Hepatic stellate cell (primary cell): ENCODE results near the gene TMEM17.
"Not testable (repeated sequence)": the region's sequence is repeated elsewhere in the genome, so short reads cannot be mapped to it uniquely, and the experiment has no call there.

Experiments used
- DNase-seq: peaks from one replicate; pipeline ENCODE4 v3.0.0; 2011; ENCODE audit warnings: low spot score

Gene TMEM17, protein sequence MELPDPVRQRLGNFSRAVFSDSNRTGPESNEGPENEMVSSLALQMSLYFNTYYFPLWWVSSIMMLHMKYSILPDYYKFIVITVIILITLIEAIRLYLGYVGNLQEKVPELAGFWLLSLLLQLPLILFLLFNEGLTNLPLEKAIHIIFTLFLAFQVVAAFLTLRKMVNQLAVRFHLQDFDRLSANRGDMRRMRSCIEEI

DNA sequence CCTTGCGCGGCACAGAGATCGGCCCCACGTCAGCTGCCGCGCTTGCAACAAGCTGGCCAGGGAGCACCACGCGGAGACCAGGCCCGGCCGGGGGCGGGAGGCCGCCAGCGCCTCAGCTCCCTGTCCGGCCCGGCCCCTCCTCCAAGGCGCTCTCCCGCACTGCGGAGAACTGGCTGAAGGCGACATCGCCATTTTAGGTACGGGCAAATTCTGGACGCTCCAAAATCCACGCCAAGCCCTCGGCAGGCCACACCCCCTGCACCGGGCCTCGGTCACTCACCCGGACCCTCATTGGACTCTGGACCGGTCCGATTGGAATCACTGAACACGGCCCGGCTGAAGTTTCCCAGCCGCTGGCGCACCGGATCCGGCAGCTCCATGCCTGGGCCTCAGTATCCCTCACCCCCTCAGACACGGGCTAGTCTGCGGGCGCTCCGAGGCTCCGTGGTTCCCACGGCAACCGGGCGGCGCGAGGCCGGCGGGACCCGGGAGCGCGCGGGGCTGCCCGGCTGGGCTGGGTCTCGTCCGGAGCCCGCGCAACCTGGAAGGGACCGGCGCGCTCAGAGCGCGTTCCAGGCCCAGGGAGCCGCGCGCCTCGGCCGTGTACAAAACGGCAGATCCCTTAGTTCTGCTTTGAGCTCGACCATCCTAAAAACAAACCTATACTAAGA lies at the start of gene TMEM17:
Gene TMEM17, minus strand, starts transcription at position 446 of the 671 bp plus-strand sequence. Its CDS starts 66 bp downstream, at position 380.
- DNase-seq: peak; percentile 83

- no peak for DNase-seq
Measured at GRCh38 chr2:62554440-62554839, 48.4 kb upstream of the TMEM17 start.

GRCh38 chr2:62550461-62550860 lies 44.5 kb upstream of the TMEM17 start:
- peak; percentile 26 for DNase-seq

GRCh38 chr2:62547854-62548253 lies 41.9 kb upstream of the TMEM17 start:
- DNase-seq: no peak

- DNase-seq: no peak
Measured at GRCh38 chr2:62545261-62545660, 39.3 kb upstream of the TMEM17 start.

GRCh38 chr2:62540408-62541168 lies 34.6 kb upstream of the TMEM17 start:
- DNase-seq: no peak

DNA sequence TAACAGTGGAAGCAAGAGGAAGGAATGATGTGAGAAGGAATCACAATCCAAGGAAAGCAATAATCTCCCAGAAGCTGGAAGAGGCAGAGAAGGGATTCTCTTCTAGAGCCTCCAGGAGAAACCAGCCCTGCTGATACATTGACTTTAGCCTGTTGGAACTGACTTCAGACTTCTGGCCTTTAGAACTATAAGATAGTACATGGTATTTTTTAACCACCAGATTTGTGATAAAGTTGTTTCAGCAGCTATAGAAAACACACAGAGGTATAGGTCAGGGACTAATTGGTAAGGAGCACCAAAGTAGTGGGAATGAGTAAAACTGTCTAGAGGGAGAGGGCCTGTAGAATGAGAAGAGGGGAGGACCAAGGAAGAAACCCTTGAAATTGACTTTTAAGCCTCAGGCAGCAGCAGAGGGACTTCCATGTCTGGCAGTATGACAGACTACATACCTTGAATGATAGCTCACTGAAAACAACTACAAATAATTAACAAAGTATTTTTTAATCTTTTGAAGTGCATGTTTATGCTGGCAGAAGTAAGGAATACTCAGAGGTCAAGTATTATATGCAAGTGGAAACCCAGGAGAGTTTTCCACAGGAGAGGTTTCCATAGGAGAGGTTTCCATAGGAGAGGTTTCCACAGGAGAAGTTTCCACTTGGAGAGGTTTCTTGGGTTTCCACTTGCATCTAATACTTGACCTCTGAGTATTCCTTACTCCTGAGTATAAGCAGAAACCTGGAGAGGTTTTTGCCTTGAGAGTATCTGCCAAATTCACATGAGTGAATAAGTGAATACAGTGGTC lies 33.8 kb upstream of the TMEM17 start:
- no peak for DNase-seq

DNA sequence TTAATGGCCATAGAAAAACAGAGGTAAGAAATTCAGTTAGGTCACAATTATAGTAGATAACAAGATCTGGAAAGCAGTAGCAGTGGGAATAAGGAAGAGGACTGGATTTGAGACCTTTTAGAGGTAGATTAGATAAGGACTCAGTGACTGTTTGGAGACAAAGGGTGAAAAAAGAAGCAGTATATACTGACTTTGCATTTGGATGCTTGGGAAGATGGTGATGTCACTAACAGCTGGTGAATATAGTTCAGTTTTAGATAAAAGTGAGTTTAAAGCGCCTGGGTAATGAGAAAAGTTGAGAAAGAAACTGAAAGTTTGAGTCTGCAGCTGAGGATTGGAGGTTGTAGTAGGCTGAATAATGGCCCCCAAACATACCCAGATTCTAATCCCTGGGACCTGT lies 32.8 kb upstream of the TMEM17 start:
- DNase-seq: no peak

GRCh38 chr2:62537814-62538213 lies 31.8 kb upstream of the TMEM17 start:
- no peak for DNase-seq

DNA sequence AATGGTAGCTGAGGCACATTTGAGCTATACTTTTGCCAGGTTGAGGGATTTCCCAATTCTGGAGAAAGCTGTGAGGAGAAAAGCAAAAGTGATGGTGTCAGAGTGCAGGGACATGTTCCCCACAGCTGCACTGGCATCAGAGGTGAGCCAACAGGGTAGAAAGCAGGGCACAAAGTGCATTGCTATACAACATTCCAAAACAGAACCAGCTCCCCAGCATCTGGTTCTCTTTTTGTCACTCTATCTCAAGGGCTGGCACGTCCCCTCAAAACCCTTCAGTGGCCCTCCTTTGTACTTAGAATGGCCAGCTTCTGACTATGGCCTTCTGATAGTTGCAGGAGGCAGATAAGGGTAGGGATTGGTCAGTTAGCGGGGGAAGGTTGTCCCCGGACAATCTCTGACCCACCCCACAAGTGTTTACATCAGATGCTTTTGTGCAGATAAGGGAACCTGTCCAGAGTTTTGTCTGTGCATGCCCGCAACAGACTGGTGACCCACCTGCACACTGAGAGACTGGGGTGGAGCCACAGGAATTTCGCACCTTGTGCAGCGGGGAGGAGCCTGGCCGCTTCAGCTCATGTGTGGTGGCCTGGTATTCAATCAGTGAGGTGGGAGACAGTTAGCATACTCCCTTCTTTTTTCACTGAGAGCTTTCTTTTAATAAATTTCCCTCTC lies 31.0 kb upstream of the TMEM17 start:
- DNase-seq: no peak

- DNase-seq: not testable (repeated sequence)
Measured at GRCh38 chr2:62535521-62535920, 29.5 kb upstream of the TMEM17 start.

DNA sequence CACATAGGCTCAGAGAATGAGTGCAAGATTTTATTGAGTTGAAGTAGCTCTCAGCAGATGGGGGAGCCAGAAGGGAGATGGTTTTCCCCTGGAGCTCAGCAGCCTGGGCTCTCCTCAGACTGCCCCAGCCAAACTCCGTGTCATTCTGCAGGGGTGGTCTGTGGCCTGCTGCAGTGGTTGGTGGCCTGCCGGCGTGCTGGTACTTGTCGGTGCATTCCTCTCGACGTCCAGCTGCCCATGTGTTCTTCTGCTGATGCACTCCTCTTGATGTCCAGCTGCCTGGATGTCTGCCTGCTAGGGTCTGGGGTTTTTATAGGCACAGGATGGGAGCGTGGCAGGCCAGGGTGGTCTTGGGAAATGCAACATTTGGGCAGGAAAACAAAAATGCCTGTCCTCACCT lies 25.6 kb upstream of the TMEM17 start:
- no peak for DNase-seq

DNA sequence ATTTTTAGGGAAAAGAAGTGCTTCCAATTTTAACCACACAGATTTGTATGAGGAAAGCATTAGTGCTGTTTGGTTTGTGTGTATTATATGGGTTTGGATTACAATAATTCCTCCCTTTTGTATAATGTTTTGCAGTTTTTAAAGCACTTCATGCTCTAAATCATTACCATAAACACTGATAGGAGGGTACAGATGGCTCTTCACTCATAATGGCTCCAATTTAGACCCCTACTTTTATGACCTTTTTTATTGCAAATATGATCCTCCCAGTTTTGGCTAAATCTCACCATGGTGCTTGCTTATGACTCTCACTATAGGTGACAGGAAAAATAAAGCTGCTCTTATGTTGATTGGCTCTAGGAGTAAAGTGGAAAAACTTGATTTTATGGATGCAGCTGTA lies 23.8 kb upstream of the TMEM17 start:
- DNase-seq: no peak

GRCh38 chr2:62527478-62528210 lies 21.6 kb upstream of the TMEM17 start:
- no peak for DNase-seq

DNA sequence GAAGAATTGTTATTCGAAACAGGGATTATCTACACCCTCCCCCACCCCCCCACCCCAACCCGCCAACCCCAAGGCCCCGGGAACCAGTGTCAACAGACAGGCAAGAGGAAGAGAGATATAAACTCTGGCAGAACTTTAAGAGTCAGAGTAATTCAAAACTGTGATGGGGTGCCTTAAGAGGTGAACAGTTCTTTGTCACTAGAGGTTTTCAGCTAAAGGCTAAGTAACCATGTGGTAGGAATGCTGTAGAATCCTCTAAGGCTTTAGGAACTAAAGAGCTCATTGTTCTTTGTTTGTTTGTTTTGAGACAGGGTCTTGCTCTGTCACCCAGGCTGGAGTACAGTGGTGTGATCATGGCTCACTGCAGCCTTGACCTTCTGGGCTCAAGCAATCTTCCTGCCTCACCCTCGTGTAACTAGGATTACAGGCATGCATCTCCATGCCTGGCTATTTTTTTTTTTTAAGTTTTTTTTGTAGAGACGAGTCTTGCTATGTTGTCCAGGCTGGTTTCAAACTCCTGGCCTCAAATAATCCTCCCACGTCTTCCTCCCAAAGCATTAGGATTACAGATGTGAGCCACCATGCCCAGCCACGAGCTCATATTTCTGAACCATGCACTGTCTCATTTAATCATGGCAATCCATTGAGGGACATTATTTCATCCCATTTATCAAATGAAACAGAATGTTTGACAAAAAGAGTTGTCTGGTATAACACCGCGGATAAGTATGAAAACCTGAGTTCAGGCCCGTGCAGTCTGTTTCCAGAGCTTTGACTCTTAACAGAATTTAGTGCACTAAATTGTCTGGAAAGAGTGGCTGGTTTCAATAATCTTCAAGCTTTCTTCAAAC lies 20.8 kb upstream of the TMEM17 start:
- DNase-seq: no peak

DNA sequence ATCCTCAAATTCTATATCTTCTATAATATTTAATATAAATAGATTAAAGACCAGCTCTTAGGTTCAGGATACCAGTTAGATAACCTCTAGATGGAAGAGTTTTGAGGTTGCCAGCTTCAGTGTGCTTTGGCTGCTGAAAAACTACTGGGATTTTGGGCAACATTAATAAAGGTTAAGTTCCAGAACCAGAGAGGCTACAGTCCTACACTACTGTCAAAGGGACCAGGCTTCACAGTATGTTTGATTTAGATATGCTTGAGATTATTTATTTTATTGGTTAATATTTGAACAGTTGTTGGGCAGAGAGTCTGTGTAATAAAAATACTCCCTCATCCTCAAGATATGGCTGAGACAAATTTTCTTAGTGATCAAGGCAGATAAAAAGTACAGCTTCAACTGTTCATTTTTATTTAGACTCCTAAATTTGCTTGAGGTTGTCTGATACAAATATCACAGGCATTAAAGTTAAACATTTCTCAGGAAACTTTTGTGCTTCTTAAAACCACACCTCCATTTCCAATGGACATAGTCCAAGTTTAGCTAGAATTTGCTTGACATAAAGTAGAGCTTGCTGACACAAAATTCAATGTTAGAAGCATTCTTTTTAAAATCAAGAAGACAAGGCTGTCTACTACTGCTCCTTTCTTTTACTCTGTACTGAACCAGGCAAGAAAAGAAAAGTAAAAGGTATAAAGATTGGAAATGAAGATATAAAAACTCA lies 19.7 kb upstream of the TMEM17 start:
- DNase-seq: no peak

DNA sequence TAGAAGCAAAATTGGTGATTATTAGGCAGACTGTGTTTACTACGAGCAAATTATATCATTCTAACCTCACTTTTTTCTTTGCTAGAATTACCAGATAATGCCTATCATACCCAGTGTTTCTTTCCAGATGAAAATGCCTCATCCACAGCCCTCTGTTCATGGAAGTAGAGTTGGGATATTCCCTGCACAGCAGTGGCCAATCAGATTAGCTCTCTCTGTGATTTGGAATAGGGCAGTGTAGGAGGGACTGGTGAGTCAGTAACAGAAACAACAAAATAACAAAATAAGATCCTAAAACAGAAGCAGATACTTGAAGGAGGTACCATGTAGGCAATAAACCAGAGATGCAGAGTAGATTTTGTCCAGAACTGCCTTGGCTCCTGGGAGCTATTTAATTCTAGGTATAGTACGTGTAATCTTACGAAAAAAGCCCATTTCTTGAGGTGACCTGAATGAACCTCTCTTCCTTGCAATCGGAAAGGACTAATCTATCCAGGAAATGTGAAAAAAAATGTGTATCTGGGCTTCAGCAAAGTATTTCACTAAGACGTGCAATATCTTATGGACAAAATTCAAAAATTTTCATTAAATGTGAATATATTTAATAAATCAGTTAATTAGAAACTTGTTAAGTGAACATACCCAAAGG lies 18.4 kb upstream of the TMEM17 start:
- peak; percentile 62 for DNase-seq

DNA sequence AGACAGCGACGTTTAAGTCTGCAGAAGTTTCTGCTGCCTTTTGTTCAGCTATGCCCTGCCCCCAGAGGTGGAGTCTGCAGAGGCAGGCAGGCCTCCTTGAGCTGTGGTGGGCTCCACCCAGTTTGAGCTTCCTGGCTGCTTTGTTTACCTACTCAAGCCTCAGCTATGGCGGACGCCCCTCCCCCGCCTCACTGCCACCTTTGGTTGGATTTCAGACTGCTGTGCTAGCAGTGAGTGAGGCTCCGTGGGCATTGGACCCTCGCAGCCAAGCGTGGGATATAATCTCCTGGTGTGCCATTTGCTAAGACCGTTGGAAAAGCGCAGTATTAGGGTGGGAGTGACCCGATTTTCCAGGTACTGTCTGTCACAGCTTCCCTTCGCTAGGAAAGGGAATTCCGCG lies 15.1 kb upstream of the TMEM17 start:
- not testable (repeated sequence) for DNase-seq

- DNase-seq: no peak
Measured at GRCh38 chr2:62512384-62512783, 6.4 kb upstream of the TMEM17 start.
